ENCODE measurements around the gene LARP6.

Gene LARP6

DNA sequence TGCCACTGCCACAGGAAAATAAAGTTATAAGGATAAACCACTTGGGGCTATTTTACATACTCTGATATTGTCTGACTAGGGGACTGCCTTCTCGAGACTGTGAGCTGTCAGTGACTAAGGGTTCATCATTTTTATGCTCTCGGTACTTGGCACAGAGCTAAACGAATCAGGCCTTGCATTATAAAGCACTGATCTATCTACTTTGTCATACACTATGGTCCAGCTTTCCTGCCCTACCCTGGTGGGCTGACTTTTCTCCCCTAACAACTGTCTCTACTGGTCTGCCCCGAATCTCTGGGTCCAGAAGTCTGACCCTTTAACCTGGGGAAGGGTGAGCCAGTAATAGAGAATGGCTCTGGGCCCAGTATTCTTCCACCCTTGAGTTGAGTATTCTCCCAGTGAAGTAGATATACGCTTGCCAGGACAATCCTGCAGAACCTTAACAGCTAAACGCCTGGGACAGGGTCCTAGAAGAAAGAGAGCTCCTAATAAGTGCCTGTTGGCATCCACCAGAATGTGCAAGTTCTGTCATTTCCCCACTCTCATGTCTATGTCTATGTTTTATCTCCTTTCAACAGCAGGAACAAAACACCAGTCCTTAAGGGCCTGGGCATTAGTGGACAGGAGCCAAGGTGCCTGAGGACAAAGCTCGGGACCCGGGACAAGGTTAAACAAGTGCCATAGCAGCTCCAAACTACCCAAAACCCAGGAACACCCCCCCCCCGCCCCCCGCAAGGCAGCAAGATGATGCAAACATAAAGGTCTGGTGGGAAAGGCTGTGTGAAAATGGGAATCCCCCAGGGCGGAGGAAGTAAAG, 1.2 kb downstream of the LARP6 start:
- FAIRE-seq: no peak
- DNase-seq (ENCODE audit: insufficient read length, low spot score): no peak
- TF ChIP-seq, protein P1, sequence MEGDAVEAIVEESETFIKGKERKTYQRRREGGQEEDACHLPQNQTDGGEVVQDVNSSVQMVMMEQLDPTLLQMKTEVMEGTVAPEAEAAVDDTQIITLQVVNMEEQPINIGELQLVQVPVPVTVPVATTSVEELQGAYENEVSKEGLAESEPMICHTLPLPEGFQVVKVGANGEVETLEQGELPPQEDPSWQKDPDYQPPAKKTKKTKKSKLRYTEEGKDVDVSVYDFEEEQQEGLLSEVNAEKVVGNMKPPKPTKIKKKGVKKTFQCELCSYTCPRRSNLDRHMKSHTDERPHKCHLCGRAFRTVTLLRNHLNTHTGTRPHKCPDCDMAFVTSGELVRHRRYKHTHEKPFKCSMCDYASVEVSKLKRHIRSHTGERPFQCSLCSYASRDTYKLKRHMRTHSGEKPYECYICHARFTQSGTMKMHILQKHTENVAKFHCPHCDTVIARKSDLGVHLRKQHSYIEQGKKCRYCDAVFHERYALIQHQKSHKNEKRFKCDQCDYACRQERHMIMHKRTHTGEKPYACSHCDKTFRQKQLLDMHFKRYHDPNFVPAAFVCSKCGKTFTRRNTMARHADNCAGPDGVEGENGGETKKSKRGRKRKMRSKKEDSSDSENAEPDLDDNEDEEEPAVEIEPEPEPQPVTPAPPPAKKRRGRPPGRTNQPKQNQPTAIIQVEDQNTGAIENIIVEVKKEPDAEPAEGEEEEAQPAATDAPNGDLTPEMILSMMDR (IDR thresholded peaks at IDR 0.05; ENCODE audit: insufficient read depth, missing control alignments): no peak

GRCh38 chr15:70851889-70852288, 2.1 kb downstream of the LARP6 start:
- TF ChIP-seq, protein P1 (IDR thresholded peaks at IDR 0.05; ENCODE audit: insufficient read depth, missing control alignments): no peak
- DNase-seq (ENCODE audit: insufficient read length, low spot score) (no peak), FAIRE-seq (no peak)

GRCh38 chr15:70845602-70846360, 8.2 kb downstream of the LARP6 start:
- DNase-seq (ENCODE audit: insufficient read length, low spot score) (no peak), FAIRE-seq (no peak)
- TF ChIP-seq, protein P1 (IDR thresholded peaks at IDR 0.05; ENCODE audit: insufficient read depth, missing control alignments): no peak

- FAIRE-seq: no peak
- DNase-seq (ENCODE audit: insufficient read length, low spot score): no peak
Observed at GRCh38 chr15:70837476-70837875, 16.5 kb downstream of the LARP6 start.

GRCh38 chr15:70835841-70836240, 18.1 kb downstream of the LARP6 start:
- TF ChIP-seq, protein P1 (IDR thresholded peaks at IDR 0.05; ENCODE audit: insufficient read depth, missing control alignments): no peak
- DNase-seq (ENCODE audit: insufficient read length, low spot score) (no peak), FAIRE-seq (no peak)

More at GRCh38 chr15:70837476-70837875, 16.5 kb downstream of the LARP6 start:
- TF ChIP-seq, protein P1 (IDR thresholded peaks at IDR 0.05; ENCODE audit: insufficient read depth, missing control alignments): no peak

DNA sequence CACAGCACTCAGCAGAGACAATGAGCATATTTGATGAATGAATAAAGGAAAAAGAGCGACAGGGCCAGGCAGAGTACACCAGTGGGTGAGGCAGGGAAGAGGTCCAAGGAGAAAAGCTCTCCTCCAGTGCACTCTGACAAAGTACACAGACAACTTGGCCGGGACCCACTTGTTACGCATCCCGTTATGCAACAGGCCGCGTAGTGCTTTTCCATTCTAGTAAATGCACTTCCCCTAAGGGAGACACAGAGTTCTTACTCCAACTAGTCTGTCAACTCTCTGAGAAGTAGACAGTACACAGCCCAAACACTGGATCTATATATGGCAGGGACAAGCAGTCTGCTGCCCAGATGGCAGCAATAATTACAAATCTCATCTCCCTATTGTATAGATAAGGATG, 18.5 kb downstream of the LARP6 start:
- DNase-seq (ENCODE audit: insufficient read length, low spot score) (no peak), FAIRE-seq (no peak)
- TF ChIP-seq, protein P1 (IDR thresholded peaks at IDR 0.05; ENCODE audit: insufficient read depth, missing control alignments): no peak

All from D721Med (cell line).